ENCODE measurements around the gene EXOC4. TPM values are rescaled to one million over a fixed set of nuclear protein-coding genes. Genes with fewer than 3 reads are reported as not detected.

Gene EXOC4
- total and polyA plus RNA-seq, 2 donors (not counting 3 experiments of a cell fraction or from before 2014, with no cell fraction given) = 20.3 to 73.1 TPM

DNA sequence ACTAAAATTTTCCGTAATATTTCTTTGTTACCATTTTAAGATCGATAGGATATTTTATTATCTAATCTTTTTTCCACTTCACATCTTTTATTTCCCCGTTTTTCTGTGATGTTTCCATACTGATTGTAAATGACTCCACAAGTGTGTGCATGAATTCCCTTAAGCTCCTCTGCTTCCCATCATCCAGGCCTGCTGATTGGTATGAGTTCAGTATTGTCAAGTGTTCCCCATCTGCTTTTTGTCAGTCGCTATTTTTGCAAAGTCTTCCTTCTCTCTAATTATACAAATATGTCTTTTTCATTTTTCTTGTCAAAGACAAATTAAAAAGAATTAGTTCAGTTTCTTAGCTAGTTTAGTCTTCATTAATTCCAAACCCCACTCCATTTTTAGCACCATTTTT lies 184.7 kb downstream of the EXOC4 start:
- H4K20me1 ChIP-seq (replicated peaks; ENCODE audit: control insufficient read depth, extremely low read depth, insufficient read depth, low read length) = no peaks in the 10 kb centered on the region
- peaks cover 11% of the 10 kb centered on the region for H3K4me1 ChIP-seq (ENCODE audit: control insufficient read depth, extremely low read depth, insufficient read depth, low read length)
- H3K4me3 ChIP-seq (replicated peaks in 1 of 3; ENCODE audit: insufficient read depth in 1 of 3, low read depth in 1 of 3, low read length in 3 of 3) = no peak overlapping the region
- no TSS peak for BruUV-seq (replicated peaks)
- H3K27me3 ChIP-seq (ENCODE audit: control insufficient read depth in 2 of 2, insufficient read depth in 2 of 2, low read length in 2 of 2) = no peaks in the 10 kb centered on the region
- no peaks in the 10 kb centered on the region for H3K79me2 ChIP-seq (ENCODE audit: control insufficient read depth, insufficient read depth, low read length)
- no peaks in the 10 kb centered on the region for H3K9me1 ChIP-seq (replicated peaks; ENCODE audit: control insufficient read depth, extremely low read depth, insufficient read depth, low read length)
- CTCF ChIA-PET = interaction anchor here (1.3 kb wide), 1 partner anchor 417 kb away, joined by 3 read pairs; no protein-coding TSS in a partner anchor
- H3K9me3 ChIP-seq (replicated peaks; ENCODE audit: control insufficient read depth, insufficient read depth, low read length) = no peaks in the 10 kb centered on the region
- no peak for DNase-seq (ENCODE audit: low read depth, low spot score)
- intact Hi-C loops (cut with micrococcal nuclease) = loop anchor here (10.0 kb wide), 1 partner anchor 863 kb away; the partner anchor contains the start of gene PLXNA4
- TF ChIP-seq MYC (IDR thresholded peaks at IDR 0.05; ENCODE audit: low read depth, low read length) (no peak), CTCF (IDR thresholded peaks at IDR 0.05; ENCODE audit: extremely low read depth in 1 of 2, insufficient read depth in 1 of 2, low read depth in 1 of 2, low read length in 2 of 2) (no peak)
- no peaks in the 10 kb centered on the region for H3K36me3 ChIP-seq (ENCODE audit: control insufficient read depth in 2 of 2, extremely low read depth in 1 of 2, insufficient read depth in 2 of 2, low read length in 2 of 2)
- H3K27ac ChIP-seq (ENCODE audit: insufficient read depth, low read depth, low read length) = no peak overlapping the region
- no peak overlapping the region for H3K4me2 ChIP-seq (ENCODE audit: insufficient read depth, low read length)
- H2AFZ ChIP-seq (ENCODE audit: low read depth, low read length) = no peak overlapping the region
- H3K9ac ChIP-seq (replicated peaks; ENCODE audit: extremely low read depth, insufficient read depth, low read length) = no peak overlapping the region
- dilution Hi-C loops (cut with MboI; ENCODE audit: extremely low pct_ligation_motif_present, low sequenced_read_pairs) = no loop called here
- POLR2A ChIA-PET = no interaction called here
- FAIRE-seq = no peak

DNA sequence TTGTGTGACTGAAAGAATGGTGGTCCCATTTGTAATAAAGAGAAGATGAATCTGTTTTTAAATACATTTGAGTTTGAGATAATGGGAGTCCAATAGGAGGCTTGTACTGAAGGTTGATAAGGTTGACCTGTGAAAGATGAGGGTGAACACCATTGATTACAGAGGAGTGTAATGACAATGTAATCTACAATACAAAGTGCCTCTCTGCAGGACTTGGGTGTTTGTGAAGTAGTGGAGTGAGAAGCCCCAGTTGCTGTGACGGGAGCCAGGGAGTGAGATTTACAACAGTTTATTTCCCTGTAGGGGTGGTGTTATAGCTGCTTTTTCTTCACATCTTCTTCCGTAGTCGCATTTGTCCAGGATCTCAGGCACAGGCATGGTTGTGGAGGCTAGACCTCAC lies 189.9 kb downstream of the EXOC4 start:
- ChIA-PET POLR2A (no interaction called here), CTCF (interaction anchor here (1.3 kb wide), 1 partner anchor 8 kb away, joined by 5 read pairs; no protein-coding TSS in a partner anchor)
- Histone ChIP-seq H3K27ac (ENCODE audit: insufficient read depth, low read depth, low read length) (no peak overlapping the region), H3K27me3 (ENCODE audit: control insufficient read depth in 2 of 2, insufficient read depth in 2 of 2, low read length in 2 of 2) (no peaks in the 10 kb centered on the region), H3K9me1 (replicated peaks; ENCODE audit: control insufficient read depth, extremely low read depth, insufficient read depth, low read length) (no peaks in the 10 kb centered on the region), H3K9ac (replicated peaks; ENCODE audit: extremely low read depth, insufficient read depth, low read length) (no peak overlapping the region), H4K20me1 (replicated peaks; ENCODE audit: control insufficient read depth, extremely low read depth, insufficient read depth, low read length) (peaks cover 3% of the 10 kb centered on the region), H3K36me3 (ENCODE audit: control insufficient read depth in 2 of 2, extremely low read depth in 1 of 2, insufficient read depth in 2 of 2, low read length in 2 of 2) (no peaks in the 10 kb centered on the region), H3K79me2 (ENCODE audit: control insufficient read depth, insufficient read depth, low read length) (no peaks in the 10 kb centered on the region), H3K9me3 (replicated peaks; ENCODE audit: control insufficient read depth, insufficient read depth, low read length) (no peaks in the 10 kb centered on the region), H2AFZ (ENCODE audit: low read depth, low read length) (no peak overlapping the region), H3K4me1 (ENCODE audit: control insufficient read depth, extremely low read depth, insufficient read depth, low read length) (no peaks in the 10 kb centered on the region), H3K4me3 (replicated peaks in 1 of 3; ENCODE audit: insufficient read depth in 1 of 3, low read depth in 1 of 3, low read length in 3 of 3) (no peak overlapping the region), H3K4me2 (ENCODE audit: insufficient read depth, low read length) (no peak overlapping the region)
- dilution Hi-C loops (cut with MboI; ENCODE audit: extremely low pct_ligation_motif_present, low sequenced_read_pairs) = no loop called here
- TF ChIP-seq POLR2A (IDR thresholded peaks at IDR 0.05; ENCODE audit: low read depth, low read length) = no peak
- no peak for TF ChIP-seq EZH2 (IDR thresholded peaks at IDR 0.05; ENCODE audit: borderline replicate concordance, low read depth, low read length, severe bottlenecking)
- TF ChIP-seq GATA2 (IDR thresholded peaks at IDR 0.05; ENCODE audit: insufficient read depth, insufficient read length, low read depth, low read length) = no peak
- no peak for TF ChIP-seq FOS (IDR thresholded peaks at IDR 0.05; ENCODE audit: borderline replicate concordance, insufficient read depth, low read length)
- TF ChIP-seq CTCF (IDR thresholded peaks at IDR 0.05; ENCODE audit: extremely low read depth in 1 of 2, insufficient read depth in 1 of 2, low read depth in 1 of 2, low read length in 2 of 2) = no peak
- TF ChIP-seq JUN (IDR thresholded peaks at IDR 0.05; ENCODE audit: borderline replicate concordance, insufficient read depth, insufficient read length, low read depth) = no peak
- no peak for TF ChIP-seq MYC (IDR thresholded peaks at IDR 0.05; ENCODE audit: low read depth, low read length)
- no peak for TF ChIP-seq POLR2AphosphoS5 (IDR thresholded peaks at IDR 0.05; ENCODE audit: insufficient read depth, low read depth, low read length)
- FAIRE-seq (no peak), DNase-seq (ENCODE audit: low read depth, low spot score) (no peak)
- intact Hi-C loops (cut with micrococcal nuclease) = no loop called here
- no TSS peak for BruUV-seq (replicated peaks)
